NK-92 (cell line): ENCODE results near the gene ANKRD11.
"Not testable (repeated sequence)": the region's sequence is repeated elsewhere in the genome, so short reads cannot be mapped to it uniquely, and the experiment has no call there.

ENCODE experiments used
- DNase-seq: peaks from one replicate; lab custom pipeline; 2025; ENCODE audit not compliant: unreplicated experiment; lab: John Stamatoyannopoulos, UW

Gene ANKRD11

DNA sequence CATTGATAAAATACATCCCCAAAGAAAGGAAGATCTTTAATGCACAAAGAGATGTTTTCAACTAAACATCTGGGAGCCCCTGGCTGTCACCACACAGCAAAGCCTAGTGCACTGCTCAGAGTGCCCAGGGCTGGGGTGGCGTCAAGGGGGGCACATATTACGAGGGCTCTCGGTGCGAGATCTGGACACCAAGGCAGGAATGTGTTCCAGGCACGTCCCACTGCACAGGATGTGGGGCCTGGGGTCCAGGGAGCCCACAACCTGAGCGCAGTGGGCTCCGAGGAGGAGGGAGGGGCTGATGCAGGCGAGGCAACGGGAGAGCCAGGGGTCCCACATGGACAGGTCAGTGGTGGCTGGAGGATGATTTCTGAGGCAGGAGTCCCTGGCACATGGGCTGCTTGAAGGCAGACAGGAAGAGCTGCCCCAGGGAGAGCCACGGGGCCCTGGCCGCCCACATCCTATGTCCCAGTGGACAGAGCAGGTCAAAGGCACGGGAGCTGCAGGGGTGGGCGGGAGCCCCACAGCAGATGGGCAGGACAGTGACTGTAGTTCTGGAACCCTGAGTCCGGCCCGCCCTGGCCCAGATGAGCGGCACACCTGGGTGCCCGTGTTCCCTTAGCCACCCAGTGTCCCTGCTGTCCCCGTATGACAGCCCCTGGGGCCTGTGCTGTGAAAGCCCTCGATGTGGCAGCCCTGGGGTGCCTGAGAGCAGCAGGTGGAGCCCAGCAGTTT lies 216.5 kb downstream of the ANKRD11 start:
- DNase-seq = no peak

DNA sequence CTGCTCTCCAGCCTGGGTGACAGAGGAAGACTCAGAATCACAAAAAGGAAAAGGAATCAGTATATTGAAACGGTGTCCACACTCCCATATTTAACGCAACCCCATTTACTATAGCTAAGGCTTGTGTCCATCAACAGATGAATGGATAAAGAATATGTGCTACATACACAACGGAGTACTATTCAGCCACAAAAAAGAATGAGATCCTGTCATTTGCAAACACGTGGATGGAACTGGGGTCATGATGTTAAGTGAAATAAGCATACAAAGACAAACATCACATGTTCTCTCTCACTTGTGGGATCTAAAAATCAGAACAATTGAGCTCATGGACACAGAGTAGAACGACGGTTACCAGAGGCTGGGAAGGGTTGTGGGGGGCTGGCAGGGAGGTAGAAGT lies 217.7 kb downstream of the ANKRD11 start:
- no peak for DNase-seq

DNA sequence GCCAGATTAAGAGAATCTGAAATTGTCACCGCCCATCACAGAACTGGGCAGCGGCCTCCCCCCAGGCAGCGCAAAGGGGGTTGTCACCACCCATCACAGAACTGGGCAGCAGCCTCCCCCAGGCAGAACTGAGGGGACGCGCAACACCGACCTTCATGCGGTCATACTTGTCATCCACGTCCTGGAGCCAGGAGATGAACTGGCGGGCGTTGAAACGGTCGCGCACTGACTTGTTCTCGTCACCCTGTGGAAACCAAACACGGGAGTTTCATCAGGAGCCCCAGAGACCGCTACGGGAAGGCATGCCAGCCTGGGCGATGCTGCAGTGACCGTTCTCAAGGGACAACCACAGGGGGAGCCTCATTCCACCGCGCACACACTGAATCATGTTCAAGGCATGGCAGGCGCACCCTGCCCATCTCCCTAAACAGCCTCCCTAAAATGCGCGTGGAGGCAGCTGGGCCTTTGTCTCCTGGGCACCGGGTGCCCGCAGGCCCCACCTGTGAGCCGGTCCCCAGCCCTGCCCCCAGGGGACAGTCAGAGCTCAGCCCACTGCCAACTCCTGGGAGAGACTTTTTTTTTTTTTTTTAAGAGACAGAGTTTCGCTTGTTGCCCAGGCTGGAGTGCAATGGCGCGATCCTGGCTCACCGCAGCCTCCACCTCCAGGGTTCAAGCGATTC lies 219.6 kb downstream of the ANKRD11 start:
- DNase-seq = no peak

DNA sequence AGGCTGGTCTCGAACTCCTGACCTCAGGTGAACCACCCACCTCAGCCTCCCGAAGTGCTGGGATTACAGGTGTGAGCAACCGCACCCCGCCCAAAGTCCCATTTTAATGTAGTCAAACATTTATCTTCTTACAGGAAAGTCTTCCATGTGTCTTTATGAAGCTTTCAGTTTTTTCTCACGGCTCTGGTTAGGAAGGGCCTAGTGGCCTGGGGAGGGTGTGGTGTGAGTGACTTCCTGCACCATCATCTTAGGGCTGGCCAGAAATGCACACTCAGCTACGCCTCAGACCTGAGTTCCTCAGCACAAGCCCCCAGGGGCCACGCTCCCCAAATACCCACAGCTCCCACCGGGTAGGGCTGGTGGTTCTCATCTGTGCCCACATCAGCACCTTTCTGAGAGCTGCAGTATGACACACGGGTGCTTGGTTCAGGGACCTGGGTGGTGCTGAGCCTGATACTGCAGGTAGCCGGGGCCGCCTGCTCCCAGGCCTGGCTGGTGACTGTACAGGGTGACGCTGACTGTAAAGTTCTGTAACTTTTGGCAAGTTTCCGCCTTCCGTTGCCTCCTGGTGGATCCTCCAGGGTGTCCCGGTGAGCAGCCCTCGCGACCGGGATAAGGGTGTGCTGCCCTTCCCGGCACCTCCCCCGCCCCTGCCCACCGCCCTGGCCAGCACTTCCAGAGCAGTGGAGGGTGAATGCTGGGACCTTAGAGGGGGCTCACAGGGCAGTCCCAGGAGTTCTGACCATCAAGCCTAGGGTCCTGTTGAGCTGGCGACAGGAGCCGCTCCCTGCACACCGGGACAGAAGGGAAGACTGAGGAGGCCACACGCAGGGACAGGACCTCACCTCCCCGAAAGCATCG lies 220.3 kb downstream of the ANKRD11 start:
- no peak for DNase-seq

DNA sequence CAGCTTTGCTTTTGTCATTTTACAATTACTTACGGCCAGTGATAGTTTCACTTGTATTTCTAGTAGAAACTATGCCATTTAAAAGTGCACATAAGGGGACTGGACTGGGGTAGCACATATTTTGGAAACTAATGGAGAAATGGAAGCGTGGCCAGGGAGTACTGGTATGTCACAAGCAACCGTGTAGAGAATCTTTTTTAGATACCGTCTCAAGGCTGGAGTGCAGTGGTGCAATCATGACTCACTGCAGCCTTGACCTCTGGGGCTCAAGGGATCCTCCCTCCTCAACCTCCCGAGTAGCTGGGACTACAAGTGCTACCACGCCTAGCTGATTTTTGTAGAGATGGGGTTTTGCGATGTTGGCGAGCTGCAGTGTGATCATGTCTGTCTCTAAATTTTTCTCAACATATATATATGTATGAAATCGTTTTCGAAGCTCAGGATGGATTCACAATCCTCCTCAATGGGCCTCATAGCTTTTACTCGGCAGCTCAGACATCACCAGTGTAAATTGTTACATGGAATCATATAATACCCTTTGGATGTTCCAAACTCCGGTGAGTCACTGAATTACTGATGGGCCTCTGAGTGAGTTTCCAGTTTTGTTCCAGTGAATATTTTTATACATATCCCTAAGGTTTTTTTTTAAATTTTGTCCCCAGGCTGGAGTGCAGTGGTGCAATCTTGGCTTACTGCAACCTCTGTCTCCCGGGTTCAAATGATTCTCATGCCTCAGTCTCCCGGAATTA lies 221.2 kb downstream of the ANKRD11 start:
- DNase-seq = no peak

DNA sequence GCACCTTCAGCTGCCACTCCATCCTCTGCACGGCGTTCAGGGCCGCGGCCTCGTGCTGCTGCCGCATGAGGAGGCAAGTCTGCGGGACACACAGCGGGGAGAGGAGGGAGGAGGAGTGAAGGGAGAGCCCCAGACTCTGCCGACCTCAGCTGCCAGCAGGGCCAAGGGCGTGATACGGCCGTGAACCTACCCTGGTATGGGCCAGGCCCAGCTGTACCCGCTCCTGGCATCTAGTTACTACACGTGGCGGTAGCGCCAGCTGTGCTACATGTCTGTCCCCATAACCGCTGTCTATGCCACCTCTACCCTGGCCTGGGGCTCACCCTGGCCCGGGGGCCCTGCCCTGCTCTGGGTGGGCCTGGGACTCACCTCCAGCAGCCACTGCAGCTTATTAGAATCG lies 221.8 kb downstream of the ANKRD11 start:
- no peak for DNase-seq

DNA sequence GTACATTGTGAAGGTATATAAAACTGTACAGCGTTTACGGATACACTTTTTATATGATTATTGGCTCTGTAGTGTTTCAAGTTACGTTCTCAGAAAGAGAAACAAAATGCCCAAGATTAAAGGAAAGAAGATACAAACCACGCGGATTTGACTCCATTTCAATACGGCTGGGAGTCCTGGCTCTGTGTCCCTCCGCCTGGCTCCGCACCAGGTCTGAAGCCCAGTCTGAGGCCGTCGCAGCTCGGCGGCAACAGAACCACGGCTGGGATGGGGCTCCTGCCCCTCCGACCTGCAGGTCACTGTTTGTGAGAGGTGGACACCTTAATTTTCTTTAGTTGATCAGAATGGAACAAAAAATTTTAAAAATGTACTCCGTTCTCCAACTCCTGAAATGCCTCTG lies 222.6 kb downstream of the ANKRD11 start:
- DNase-seq = not testable (repeated sequence)

DNA sequence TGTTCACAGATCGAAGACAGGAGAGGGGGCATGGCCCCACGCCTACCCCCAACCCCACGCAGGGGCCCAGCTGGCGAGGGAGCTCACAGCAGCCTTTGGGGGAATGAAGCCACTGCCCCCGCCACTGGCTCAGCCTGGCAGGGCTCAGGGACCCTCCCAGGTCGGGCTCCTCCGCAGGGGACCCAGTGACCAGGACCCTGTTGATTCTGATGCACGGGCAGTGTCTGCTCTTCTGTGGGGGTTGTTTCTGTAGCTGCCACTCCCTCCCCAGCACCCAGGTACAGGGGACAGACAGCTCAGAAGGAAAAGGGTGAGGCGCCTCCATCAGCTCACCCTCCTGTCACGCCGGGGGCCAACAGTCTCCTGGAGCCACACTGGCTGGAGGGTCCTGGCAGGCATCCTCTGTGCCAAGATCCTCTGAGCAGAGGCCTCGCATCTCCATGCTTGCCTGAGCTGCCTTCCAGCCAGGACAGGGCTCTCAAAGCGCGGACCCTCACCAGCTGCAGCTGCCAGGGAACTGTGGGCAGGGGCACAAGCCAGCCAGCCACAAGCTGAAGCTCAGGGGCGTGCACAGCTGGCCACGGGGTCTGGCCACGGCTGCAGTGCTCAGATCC lies 223.7 kb downstream of the ANKRD11 start:
- no peak for DNase-seq

DNA sequence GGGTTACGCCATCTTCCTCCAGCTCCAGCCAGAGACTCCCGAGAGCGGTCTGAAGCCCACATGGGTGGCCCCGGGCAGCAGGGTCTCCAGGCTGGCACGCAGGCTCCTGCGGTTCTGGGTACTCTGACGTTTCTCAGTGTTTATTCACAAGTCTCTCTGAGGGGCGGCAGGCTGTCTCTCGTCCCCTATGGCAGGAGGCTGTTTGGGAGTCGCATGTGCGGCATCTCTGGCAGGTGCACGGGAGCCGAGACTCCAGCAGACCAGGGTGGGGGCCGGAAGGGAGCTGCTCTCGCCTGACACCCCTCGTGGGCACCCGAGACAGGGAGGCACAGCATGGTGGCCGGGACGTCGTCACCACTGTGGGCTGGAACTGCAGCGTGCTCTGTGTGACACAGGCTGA lies 224.7 kb downstream of the ANKRD11 start:
- no peak for DNase-seq

DNA sequence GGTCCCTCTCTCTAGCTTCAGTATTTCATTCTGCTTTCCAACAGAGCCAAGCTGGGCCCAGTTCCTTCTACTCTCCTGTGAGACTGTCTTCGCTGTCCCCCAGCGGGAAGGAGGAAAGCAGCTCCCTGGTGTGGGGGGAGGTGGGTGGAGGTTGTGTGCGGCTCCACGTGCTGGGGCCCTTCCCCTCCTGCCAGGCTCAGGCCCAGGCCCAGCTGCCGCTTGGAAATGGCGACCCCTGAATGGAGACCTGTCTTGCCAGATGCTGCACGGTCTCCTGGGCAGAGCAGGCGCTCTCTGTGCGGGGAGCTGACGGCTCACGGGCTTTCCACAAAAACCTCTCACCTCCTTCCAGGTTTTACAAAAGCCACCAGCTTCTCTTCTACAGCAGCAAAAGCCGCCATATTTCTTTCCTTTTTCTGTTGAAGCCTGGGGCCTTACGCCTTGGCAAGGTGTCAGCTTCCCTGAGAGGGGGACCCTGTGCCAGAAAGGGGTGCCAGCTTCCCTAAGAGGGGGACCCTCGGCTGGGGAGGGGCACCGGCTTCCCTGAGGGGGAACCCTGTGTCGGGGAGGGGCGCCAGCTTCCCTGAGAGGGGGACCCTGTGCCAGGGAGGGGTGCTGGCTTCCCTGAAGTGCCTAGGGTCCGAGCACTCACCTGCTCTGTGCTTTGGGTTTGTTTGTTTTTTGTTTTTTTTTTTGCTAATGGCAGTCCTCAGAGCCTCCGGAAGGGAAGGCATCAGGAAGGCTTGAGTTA lies 225.4 kb downstream of the ANKRD11 start:
- DNase-seq = no peak

DNA sequence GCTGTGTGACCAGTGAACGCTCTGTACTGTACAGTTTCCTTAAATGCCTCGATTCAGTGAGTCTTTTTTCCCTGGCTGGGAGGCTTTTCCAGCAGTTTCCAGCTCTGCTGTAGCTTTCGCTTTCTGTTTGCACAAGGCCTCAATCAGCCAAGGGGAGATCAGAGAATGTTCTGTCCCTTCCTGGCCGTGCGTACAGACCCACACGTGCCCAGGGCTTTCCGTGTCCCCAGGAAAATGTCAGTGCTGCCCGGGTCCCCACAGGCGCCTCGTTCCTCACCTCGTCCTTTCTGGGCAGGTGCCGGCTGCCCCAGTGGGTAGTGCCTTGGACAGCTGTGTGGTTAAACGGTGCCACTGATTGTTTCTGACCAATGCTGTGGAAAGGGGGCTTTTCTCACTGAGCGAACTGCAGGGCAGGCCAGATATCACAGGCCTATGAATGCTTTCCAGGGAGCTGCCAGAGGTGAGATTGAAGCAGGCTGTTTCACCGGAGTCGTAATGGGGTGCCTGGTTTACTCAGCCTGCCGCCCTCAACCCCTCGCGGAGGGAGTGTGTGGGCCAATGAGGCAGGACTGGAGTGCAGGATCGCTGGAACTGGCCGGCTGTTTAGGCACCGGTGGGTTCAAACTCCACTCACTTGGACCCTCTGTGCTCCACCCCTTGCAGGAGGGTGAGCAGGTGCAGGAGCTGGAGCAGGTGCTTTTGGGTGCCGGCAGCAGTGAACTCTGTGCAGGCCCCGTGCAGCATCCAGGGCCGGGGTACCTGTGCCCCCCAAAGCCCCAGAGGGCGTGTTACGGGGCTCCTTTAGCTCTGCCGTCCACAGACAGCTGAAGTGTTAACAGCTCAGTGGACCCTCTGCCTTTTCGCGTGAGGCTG lies 228.4 kb downstream of the ANKRD11 start:
- DNase-seq = no peak

DNA sequence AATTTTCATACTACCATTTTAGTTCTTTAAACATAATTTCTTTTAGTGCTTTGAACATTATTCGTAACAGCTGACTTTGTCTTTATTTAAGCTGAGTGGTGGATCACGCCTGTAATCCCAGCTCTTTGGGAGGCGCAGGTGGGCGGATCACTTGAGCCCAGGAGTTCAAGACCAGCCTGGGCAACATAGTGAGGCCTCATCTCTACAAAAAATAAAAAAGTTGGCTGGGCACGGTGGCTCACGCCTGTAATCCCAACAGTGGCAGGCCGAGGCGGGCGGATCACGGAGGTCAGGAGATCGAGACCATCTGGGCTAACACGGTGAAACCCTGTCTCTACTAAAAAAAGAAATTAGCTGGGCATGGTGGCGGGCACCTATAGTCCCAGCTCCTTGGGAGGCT lies 230.5 kb downstream of the ANKRD11 start:
- DNase-seq = not testable (repeated sequence)

DNA sequence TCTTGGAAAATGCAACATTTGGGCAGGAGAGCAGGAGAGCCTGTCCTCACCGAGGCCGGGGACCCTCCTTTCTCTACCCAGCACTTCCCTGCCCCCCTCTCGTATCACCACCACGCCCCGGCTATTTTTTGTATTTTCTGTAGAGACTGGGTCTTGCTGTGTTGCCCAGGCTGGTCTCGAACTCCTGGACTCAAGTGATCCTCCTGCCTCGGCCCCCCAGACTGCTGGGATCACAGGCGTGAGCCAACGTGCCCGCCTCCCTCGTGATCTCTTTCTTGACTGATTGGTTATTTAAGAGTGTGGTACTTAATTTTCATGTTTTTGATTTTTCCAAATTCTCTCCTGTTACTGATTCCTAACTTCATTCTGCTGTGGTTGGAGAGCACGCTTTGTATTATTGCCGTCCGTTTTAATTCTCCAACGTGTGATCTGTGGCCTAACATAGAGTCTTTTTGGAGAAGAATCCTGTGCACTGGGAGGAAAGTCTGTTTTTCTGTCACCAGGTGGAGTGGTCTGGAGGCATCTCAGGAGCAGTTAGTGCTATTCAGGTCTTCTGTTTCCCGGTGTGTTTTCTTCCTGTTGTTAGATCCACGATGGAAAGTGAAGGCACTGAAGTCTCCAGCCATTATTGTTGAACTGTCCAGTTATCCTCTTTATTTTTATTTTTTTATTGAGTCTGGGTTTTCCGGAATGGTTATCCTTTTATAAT lies 232.4 kb downstream of the ANKRD11 start:
- no peak for DNase-seq

DNA sequence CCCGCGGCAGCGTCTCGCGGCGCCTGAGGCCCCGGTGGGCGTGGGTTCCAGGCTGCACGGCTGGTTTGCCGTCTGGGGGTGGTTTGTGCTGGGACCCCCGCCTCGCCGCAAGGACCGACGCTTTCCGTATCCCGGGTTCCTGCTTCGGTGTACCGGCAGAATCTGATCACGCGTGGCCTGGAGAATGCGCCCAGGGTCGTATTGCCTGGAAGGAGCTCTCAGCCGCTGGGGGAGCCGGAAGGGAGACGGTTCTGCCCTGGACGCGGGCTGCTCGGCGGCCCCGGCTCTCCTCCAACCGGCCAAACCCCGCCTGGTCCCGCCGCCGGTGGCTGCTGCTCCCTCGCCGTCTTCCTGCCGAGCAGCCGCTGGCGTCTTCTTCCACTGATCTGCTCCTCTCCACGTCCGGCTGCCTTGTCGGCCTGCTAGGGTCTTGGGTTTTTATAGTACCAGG lies 233.1 kb downstream of the ANKRD11 start:
- no peak for DNase-seq

DNA sequence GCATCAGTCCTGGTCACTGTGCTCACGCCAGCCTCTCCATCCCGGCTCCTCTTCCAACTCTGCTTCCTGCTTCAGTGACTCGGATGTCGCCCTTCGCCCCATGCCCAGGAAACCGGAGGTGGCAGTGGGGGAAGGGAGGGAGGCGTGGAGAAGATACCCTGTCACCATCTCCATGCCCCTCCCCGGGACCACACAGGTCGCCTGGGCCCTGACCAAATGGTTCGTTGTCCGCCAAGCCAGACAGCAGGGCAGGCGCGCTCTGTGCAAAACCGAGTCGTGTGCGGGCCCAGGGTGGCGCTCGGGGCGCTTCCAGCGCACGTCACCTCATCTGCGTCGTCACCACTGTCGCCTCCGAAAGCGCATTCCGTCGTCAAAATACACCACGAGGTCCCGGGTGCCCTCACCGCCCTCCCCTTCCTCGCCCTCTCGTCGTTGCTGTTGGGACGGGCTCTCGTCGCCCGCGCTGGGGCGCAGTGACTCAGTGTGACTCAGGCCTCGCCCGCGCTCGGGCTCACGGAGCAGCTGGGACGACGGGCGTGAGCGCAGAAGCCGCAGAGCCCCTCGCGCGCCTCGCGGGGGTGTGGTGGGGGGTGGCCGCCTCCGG lies 233.6 kb downstream of the ANKRD11 start:
- DNase-seq = no peak

DNA sequence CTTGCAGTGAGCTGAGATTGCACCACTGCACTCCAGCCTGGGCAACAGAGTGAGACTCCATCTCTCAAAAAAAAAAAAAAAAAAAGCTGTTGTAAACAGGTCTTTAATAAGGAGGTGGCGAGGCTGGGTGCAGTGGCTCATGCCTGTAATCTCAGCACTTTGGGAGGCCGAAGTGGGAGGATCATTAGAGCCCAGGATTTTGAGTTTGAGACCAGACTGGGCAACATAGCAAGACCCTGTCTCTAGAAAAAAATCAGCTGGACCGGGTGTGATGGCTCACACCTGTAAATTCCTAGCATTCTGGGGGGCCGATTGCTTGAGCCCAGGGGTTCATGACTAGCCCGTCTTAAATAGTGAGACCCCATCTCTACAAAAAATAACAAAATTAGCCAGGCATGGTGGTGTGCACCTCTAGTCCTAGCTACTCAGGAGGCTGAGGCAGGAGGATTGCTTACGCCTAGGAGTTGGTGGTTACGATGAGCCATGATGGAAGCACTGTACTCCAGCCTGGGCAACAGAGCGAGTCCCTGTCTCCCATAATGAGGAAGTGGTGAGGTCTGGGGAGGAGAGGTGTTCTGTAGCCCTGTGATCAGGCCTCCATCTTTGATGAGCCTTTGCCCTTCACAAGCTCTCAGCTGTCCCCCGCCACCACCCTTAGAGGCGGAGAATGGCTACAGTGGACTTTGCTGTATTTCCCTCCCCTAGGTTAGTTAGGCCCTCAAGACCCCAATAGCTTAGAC lies 236.6 kb downstream of the ANKRD11 start:
- no peak for DNase-seq
